ENCODE results near the gene PLEKHM3.

Gene PLEKHM3

GRCh38 chr2:207861789-207862188 lies 163.5 kb downstream of the PLEKHM3 start:
- DNase-seq (ENCODE audit: low spot score): no peak

- DNase-seq (ENCODE audit: low spot score): no peak
These were observed 164.6 kb downstream of the PLEKHM3 start for GRCh38 chr2:207860685-207861084.

GRCh38 chr2:207855591-207855990 lies 169.7 kb downstream of the PLEKHM3 start:
- DNase-seq (ENCODE audit: low spot score): no peak

- DNase-seq (ENCODE audit: low spot score): no peak
These were observed 170.6 kb downstream of the PLEKHM3 start for GRCh38 chr2:207854484-207855440.

GRCh38 chr2:207852791-207853190 lies 172.5 kb downstream of the PLEKHM3 start:
- DNase-seq (ENCODE audit: low spot score): no peak

- DNase-seq (ENCODE audit: low spot score): no peak
These were observed 175.9 kb downstream of the PLEKHM3 start for GRCh38 chr2:207849443-207849842.

- no peak for DNase-seq (ENCODE audit: low spot score)
These were observed 176.8 kb downstream of the PLEKHM3 start for GRCh38 chr2:207848545-207848928.

GRCh38 chr2:207847807-207848544 lies 177.4 kb downstream of the PLEKHM3 start:
- no peak for DNase-seq (ENCODE audit: low spot score)

GRCh38 chr2:207847098-207847806 lies 178.1 kb downstream of the PLEKHM3 start:
- DNase-seq (ENCODE audit: low spot score): no peak

GRCh38 chr2:207845202-207845864 lies 180.0 kb downstream of the PLEKHM3 start:
- DNase-seq (ENCODE audit: low spot score): no peak

- DNase-seq (ENCODE audit: low spot score): no peak
These were observed 180.7 kb downstream of the PLEKHM3 start for GRCh38 chr2:207844648-207845047.

- DNase-seq (ENCODE audit: low spot score): no peak
These were observed 185.2 kb downstream of the PLEKHM3 start for GRCh38 chr2:207840101-207840500.

- DNase-seq (ENCODE audit: low spot score): no peak
These were observed 185.8 kb downstream of the PLEKHM3 start for GRCh38 chr2:207839575-207839974.

GRCh38 chr2:207839028-207839427 lies 186.3 kb downstream of the PLEKHM3 start:
- DNase-seq (ENCODE audit: low spot score): no peak

GRCh38 chr2:207836521-207837133 lies 188.7 kb downstream of the PLEKHM3 start:
- no peak for DNase-seq (ENCODE audit: low spot score)

GRCh38 chr2:207835805-207836204 lies 189.5 kb downstream of the PLEKHM3 start:
- DNase-seq (ENCODE audit: low spot score): no peak

GRCh38 chr2:207833251-207833751 lies 192.0 kb downstream of the PLEKHM3 start:
- DNase-seq (ENCODE audit: low spot score): no peak

GRCh38 chr2:207831584-207832248 lies 193.6 kb downstream of the PLEKHM3 start:
- DNase-seq (ENCODE audit: low spot score): no peak

GRCh38 chr2:207830778-207831438 lies 194.4 kb downstream of the PLEKHM3 start:
- no peak for DNase-seq (ENCODE audit: low spot score)

Measured in CD4-positive, alpha-beta T cell treated with Interleukin-6 at 100 ng/mL for 8 hours (primary cell).